Heart right ventricle (tissue), 16 donors: ENCODE results near the gene RHBDL1. TPM values are rescaled to one million over a fixed set of nuclear protein-coding genes. Genes with fewer than 3 reads are reported as not detected.
A peak's percentile ranks its signal among the peaks of the same experiment; 100 is the strongest.

Experiments used
- ATAC-seq, 8 donors: fragments of 200-7000 bp; cut with Tn5 transposase; one replicate each; pipeline ENCODE4 v1.9.1; 2020; ENCODE audit warnings: mild to moderate bottlenecking in 8 of 8, moderate library complexity in 8 of 8, moderate number of reproducible peaks in 1 of 8
- DNase-seq, 2 donors: peaks; one replicate each; pipeline ENCODE4 v3.0.0-alpha.2; 2020
- H3K27ac ChIP-seq, 10 donors: fragments of 200-600 bp; sonication (generic) in 2 of 10; one replicate each; pipeline versions ENCODE4 v1.5.0 to v1.8.0; 2020 to 2022; ENCODE audit warnings: mild to moderate bottlenecking in 3 of 10
- H3K27me3 ChIP-seq, 7 donors: fragments of 200-600 bp; one replicate each; pipeline ENCODE4 v1.8.0; 2021 to 2022; ENCODE audit warnings: mild to moderate bottlenecking in 2 of 7
- H3K36me3 ChIP-seq, 9 donors: fragments of 200-600 bp; sonication (generic) in 1 of 9; one replicate each; pipeline versions ENCODE4 v1.5.0 to v1.8.0; 2020 to 2022; ENCODE audit warnings: mild to moderate bottlenecking in 2 of 9
- H3K4me1 ChIP-seq, 9 donors: fragments of 200-600 bp; sonication (generic) in 1 of 9; one replicate each; pipeline versions ENCODE4 v1.5.0 to v1.8.0; 2020 to 2022; ENCODE audit warnings: mild to moderate bottlenecking in 4 of 9
- H3K4me3 ChIP-seq, 10 donors: fragments of 200-600 bp; sonication (generic) in 2 of 10; one replicate each; pipeline versions ENCODE4 v1.5.0 to v1.8.0; 2020 to 2022; ENCODE audit warnings: mild to moderate bottlenecking in 7 of 10, moderate library complexity in 2 of 10
- H3K9me3 ChIP-seq, 11 donors: fragments of 200-600 bp in 10 of 11; sonication (generic) in 2 of 11; one replicate each; pipeline versions ENCODE4 v1.5.0 to v1.8.0; 2013 to 2022; ENCODE audit warnings: mild to moderate bottlenecking in 2 of 11, control low read depth in 1 of 11, moderate library complexity in 1 of 11
- WGBS, 2 donors: extraction: QIAGEN DNeasy Blood & Tissue Kit; methylation state at CpG; one replicate each; pipeline ENCODE4 v1.1.7; 2013; ENCODE audit warnings: inconsistent platforms in 1 of 2; 5-methylcytosine and 5-hydroxymethylcytosine counted together
- intact Hi-C, 10 donors: fragments of 100-400 bp; cut with DNase I; formaldehyde crosslinking; loops; one replicate each; pipeline versions ENCODE4 v1.11.1 to v1.14.2; 2022
- polyA plus RNA-seq, 2 donors: library from polyadenylated mRNA; stranded (reverse); fragments of 200-250 nt; gene quantifications; one replicate each; pipeline ENCODE4 v1.2.3, GENCODE V29; 2013
- total RNA-seq, 10 donors: library from RNA; stranded (reverse); fragmentation: NEBNext Ultra II Directional in 3 of 10; extraction: Animal tissue kit (Norgen Biotek cat#: 25700) in 3 of 10; gene quantifications; one replicate each; pipeline versions ENCODE4 v1.2.1 to v1.2.4, GENCODE V29; 2021 to 2023
- TF ChIP-seq, protein P1 (sequence below), 9 donors: fragments of 200-600 bp; sonication (generic) in 2 of 9; IDR thresholded peaks; one replicate each; pipeline versions ENCODE4 v1.5.0 to v1.8.0; 2021 to 2022; ENCODE audit warnings: antibody characterized with exemption in 9 of 9, mild to moderate bottlenecking in 5 of 9, moderate library complexity in 1 of 9
- donor health status: Arrhythmogenic right ventricular cardiomyopathy.
- donor health status: ischemic (EF 13 %, LVEDD 7.1; RV severe dilation, severe dysfunction).
- donor health status: healthy with polysubstance abuse.
- donor health status: DM: no; HTN: yes; CAD: no.
- donor health status: DM: no; HTN: no; CAD: no.
- donor health status: ischemic (EF 25% LVEDD 6.9; RV normal size, moderate dysfunction).
- donor health status: ischemic (EF 25% LVEDD 5.7; RV mildly dilated, moderate dysfunction).
- donor health status: healthy.
- donor health status: DM: yes; HTN: yes; CAD: no.
- donor health status: Ischemic cardiomyopathy.
- donor health status: ischemic (EF 35%, LVEDD 5.7; RV mildly dilated, moderate dysfunction).
- donor health status: nonischemic (EF 11% LVEDD 7.7; RV severe dilation, severe dysfunction).
- donor health status: DM: yes; HTN: yes; CAD: no.
- donor health status: PGD.
- donor health status: ischemic (EF 29% LVEDD 5.4; RV normal size, mild dysfunction).
- donor health status: nonischemic (EF 23%, LVEDD 6.1; RV moderate dilation, normal function).

Gene RHBDL1
- total and polyA plus RNA-seq, 12 donors: 0.90 to 7.4 (median 2.1) TPM

DNA sequence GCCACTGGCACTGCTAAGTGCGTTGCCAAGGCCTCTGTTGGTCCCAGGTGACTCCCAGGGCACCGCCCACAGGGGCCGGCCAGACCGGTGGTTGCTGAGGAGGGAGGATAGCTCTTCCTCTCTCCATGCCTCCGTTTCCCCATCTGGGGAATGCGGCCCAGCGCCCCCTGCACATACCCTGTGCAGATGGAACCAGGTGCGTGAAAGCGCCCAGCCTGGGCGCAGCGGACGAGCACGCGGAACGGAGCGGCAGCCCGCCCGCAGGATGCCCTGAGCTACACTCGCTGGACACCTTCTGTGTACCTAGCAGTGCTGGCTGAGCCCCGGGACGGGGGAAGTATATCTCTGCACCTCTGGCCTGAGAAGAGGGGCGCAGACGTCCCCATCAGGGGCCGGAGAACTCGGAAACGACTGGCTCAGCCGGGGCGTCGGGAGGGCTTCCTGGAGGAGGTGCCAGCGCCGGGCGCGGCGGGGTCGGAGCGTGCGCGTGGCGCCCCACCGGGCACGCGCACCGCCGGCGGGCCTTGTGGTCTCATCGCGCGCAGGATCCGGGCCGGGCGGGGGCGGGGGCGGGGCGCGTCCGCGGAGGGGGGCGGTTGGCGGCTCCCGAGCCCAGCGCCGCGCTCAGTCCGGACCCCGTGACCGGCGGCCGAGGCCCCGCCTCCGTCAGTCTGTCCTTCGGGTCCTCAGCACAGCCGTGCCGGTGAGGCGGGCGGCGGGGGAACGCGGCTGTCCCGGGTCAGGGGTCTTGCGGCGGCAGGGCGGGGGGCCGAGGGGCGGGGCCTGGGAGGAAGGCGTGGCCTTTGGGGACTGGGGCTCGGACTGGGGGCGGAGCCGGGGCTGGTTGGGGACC lies 51.2 kb downstream of the RHBDL1 start, which contains the start of the genes CCDC78 and HAGHL:
CCDC78 (minus strand) TSS at position 6 of the 853 bp plus-strand sequence. CDS start 76 bp downstream, outside the sequence.
HAGHL (plus strand) TSS at position 669 of the 853 bp plus-strand sequence. CDS start 404 bp downstream, outside the sequence.
- intact Hi-C loops: no loop called here
- ATAC-seq (peak; percentile 3 to 56 (median 24)), DNase-seq (peak; percentile 54 to 73)
- H3K9me3 ChIP-seq: no peaks in the 10 kb centered on the region
- TF ChIP-seq, protein P1, sequence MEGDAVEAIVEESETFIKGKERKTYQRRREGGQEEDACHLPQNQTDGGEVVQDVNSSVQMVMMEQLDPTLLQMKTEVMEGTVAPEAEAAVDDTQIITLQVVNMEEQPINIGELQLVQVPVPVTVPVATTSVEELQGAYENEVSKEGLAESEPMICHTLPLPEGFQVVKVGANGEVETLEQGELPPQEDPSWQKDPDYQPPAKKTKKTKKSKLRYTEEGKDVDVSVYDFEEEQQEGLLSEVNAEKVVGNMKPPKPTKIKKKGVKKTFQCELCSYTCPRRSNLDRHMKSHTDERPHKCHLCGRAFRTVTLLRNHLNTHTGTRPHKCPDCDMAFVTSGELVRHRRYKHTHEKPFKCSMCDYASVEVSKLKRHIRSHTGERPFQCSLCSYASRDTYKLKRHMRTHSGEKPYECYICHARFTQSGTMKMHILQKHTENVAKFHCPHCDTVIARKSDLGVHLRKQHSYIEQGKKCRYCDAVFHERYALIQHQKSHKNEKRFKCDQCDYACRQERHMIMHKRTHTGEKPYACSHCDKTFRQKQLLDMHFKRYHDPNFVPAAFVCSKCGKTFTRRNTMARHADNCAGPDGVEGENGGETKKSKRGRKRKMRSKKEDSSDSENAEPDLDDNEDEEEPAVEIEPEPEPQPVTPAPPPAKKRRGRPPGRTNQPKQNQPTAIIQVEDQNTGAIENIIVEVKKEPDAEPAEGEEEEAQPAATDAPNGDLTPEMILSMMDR (IDR thresholded peaks at IDR 0.05): no peak
- H3K27ac ChIP-seq: peak within 1 kb of the TSS in 3 of 10 donors; percentile 39 to 59 (median 58)
- peaks cover 0 to 25% (median 0%) of the 10 kb centered on the region in 9 donors for H3K36me3 ChIP-seq
- 1 to 2% methylated on average over 64 to 88 of the region's 88 CpGs for WGBS, 2 donors
- H3K4me1 ChIP-seq: peaks cover 15 to 39% (median 30%) of the 10 kb centered on the region in 9 donors
- H3K4me3 ChIP-seq: peak within 1 kb of the TSS; percentile 44 to 70 (median 56)
- H3K27me3 ChIP-seq: peaks cover 0 to 32% (median 23%) of the 10 kb centered on the region in 7 donors

DNA sequence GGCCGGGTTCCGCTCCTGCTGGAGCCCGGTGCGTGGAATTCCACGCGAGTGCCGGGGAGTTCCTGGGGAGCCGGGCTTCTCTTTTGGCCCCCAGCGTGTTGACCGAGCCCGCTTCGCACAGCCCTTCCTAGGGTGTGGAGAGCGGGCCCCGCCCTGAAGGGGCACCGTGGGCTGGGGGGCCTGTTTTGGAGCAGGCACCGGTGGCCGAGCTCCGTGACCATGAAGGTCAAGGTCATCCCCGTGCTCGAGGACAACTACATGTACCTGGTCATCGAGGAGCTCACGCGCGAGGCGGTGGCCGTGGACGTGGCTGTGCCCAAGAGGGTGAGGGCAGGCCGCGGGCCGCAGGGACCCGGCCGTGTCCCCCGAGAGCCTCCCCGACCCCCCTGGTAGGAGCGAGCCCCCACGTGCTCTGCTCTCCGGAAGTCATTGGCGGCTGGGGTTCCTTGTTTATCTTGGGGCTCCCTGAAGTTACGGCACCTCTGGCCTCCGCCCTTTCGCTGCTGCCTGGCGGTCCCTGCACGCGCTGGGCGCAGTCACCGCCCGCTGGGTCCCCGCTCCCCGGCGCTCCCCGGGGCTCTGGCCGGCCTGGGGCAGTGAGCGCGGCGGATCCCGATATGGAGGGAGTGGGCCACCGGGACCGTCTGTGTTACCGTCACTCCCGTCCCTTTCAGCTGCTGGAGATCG lies 52.0 kb downstream of the RHBDL1 start:
- Histone ChIP-seq H3K4me3 (peak overlapping the region; percentile 44 to 70 (median 56)), H3K4me1 (peaks cover 12 to 31% (median 24%) of the 10 kb centered on the region in 9 donors), H3K36me3 (peaks cover 0 to 32% (median 7%) of the 10 kb centered on the region in 9 donors), H3K27ac (peak overlapping the region in 3 of 10 donors; percentile 39 to 59 (median 58)), H3K9me3 (no peaks in the 10 kb centered on the region), H3K27me3 (peaks cover 0 to 32% (median 23%) of the 10 kb centered on the region in 7 donors)
- intact Hi-C loops: no loop called here
- DNase-seq: no peak
- 0 to 1% methylated on average over 61 of the region's 61 CpGs for whole genome bisulfite sequencing, 2 donors
- peak in 2 of 8 donors; percentile 1 to 3 for ATAC-seq
- TF ChIP-seq, protein P1 (IDR thresholded peaks at IDR 0.05): no peak

Other genes with a start within 250 kb of the RHBDL1 start
- gene CAPN15, start 148.0 kb upstream of the RHBDL1 start, total RNA-seq: 10 to 100 TPM; 11.1 to 23.4 (median 15.3) TPM
- gene CAPN15, start 148.0 kb upstream of the RHBDL1 start, polyA plus RNA-seq: 10 to 100 TPM; 19.2 to 39.5 TPM
- not detected for gene PRR35, start 115.3 kb upstream of the RHBDL1 start, total RNA-seq
- not detected for gene PRR35, start 115.3 kb upstream of the RHBDL1 start, polyA plus RNA-seq
- under 1 TPM in 8 of 10 donors, not detected in 2; 0.12 to 0.75 (median 0.47) TPM for gene NHLRC4, start 108.7 kb upstream of the RHBDL1 start, total RNA-seq
- under 1 TPM; 0.51 to 0.59 TPM for gene NHLRC4, start 108.7 kb upstream of the RHBDL1 start, polyA plus RNA-seq
- 10 to 100 TPM; 13.7 to 26.8 (median 19.2) TPM for gene PIGQ, start 105.7 kb upstream of the RHBDL1 start, total RNA-seq
- gene PIGQ, start 105.7 kb upstream of the RHBDL1 start, polyA plus RNA-seq: 10 to 100 TPM; 35.3 to 43.7 TPM
- 10 to 100 TPM in 9 of 10 donors, 1 to 10 TPM in 1; 9.1 to 16.1 (median 12.1) TPM for gene RAB40C, start 85.6 kb upstream of the RHBDL1 start, total RNA-seq
- 10 to 100 TPM; 19.4 to 32.0 TPM for gene RAB40C, start 85.6 kb upstream of the RHBDL1 start, polyA plus RNA-seq
- under 1 TPM; 0.11 to 0.80 (median 0.27) TPM for gene WFIKKN1, start 44.7 kb upstream of the RHBDL1 start, total RNA-seq
- gene WFIKKN1, start 44.7 kb upstream of the RHBDL1 start, polyA plus RNA-seq: under 1 TPM; 0.61 to 0.95 TPM
- 10 to 100 TPM; 34.5 to 75.9 (median 43.8) TPM for gene METTL26, start 39.4 kb upstream of the RHBDL1 start, total RNA-seq
- gene METTL26, start 39.4 kb upstream of the RHBDL1 start, polyA plus RNA-seq: 100 to 1,000 TPM; 123 to 237 TPM
- gene MCRIP2, start 33.8 kb upstream of the RHBDL1 start, total RNA-seq: 100 to 1,000 TPM in 4 of 10 donors, 10 to 100 TPM in 6; 68.8 to 152 (median 87.8) TPM
- gene MCRIP2, start 33.8 kb upstream of the RHBDL1 start, polyA plus RNA-seq: 100 to 1,000 TPM; 163 to 474 TPM
- 10 to 100 TPM in 4 of 10 donors, 1 to 10 TPM in 6; 7.6 to 13.7 (median 9.9) TPM for gene WDR90, start 26.3 kb upstream of the RHBDL1 start, total RNA-seq
- 10 to 100 TPM in 1 of 2 donors, 1 to 10 TPM in 1; 7.1 to 23.8 TPM for gene WDR90, start 26.3 kb upstream of the RHBDL1 start, polyA plus RNA-seq
- 100 to 1,000 TPM in 3 of 10 donors, 10 to 100 TPM in 7; 66.8 to 118 (median 89.2) TPM for gene RHOT2, start 7.5 kb upstream of the RHBDL1 start, total RNA-seq
- 100 to 1,000 TPM; 101 to 261 TPM for gene RHOT2, start 7.5 kb upstream of the RHBDL1 start, polyA plus RNA-seq
- gene STUB1, start 4.7 kb downstream of the RHBDL1 start, total RNA-seq: 100 to 1,000 TPM; 101 to 147 (median 116) TPM
- gene STUB1, start 4.7 kb downstream of the RHBDL1 start, polyA plus RNA-seq: 100 to 1,000 TPM in 1 of 2 donors, 10 to 100 TPM in 1; 92.7 to 165 TPM
- 10 to 100 TPM; 36.9 to 50.6 (median 44.0) TPM for gene JMJD8, start 8.7 kb downstream of the RHBDL1 start, total RNA-seq
- 10 to 100 TPM; 34.7 to 60.6 TPM for gene JMJD8, start 8.7 kb downstream of the RHBDL1 start, polyA plus RNA-seq
- 1 to 10 TPM; 6.8 to 9.7 (median 8.4) TPM for gene WDR24, start 14.7 kb downstream of the RHBDL1 start, total RNA-seq
- gene WDR24, start 14.7 kb downstream of the RHBDL1 start, polyA plus RNA-seq: 1 to 10 TPM; 7.2 to 9.2 TPM
- gene FBXL16, start 30.1 kb downstream of the RHBDL1 start, total RNA-seq: under 1 TPM in 6 of 10 donors, not detected in 4; 0.07 to 0.64 (median 0.12) TPM
- gene FBXL16, start 30.1 kb downstream of the RHBDL1 start, polyA plus RNA-seq: under 1 TPM; 0.04 to 0.07 TPM
- gene METRN, start 39.4 kb downstream of the RHBDL1 start, total RNA-seq: 10 to 100 TPM; 51.4 to 77.2 (median 60.5) TPM
- gene METRN, start 39.4 kb downstream of the RHBDL1 start, polyA plus RNA-seq: 100 to 1,000 TPM in 1 of 2 donors, 10 to 100 TPM in 1; 54.0 to 103 TPM
- gene ANTKMT, start 45.5 kb downstream of the RHBDL1 start, total RNA-seq: 10 to 100 TPM; 23.3 to 40.3 (median 31.0) TPM
- gene ANTKMT, start 45.5 kb downstream of the RHBDL1 start, polyA plus RNA-seq: 10 to 100 TPM; 37.3 to 91.1 TPM
- 1 to 10 TPM in 1 of 10 donors, under 1 TPM in 8, not detected in 1; 0.21 to 1.0 (median 0.30) TPM for gene CCDC78, start 50.8 kb downstream of the RHBDL1 start, total RNA-seq
- gene CCDC78, start 50.8 kb downstream of the RHBDL1 start, polyA plus RNA-seq: 1 to 10 TPM in 1 of 2 donors, under 1 TPM in 1; 0.77 to 1.7 TPM
- 10 to 100 TPM in 7 of 10 donors, 1 to 10 TPM in 3; 5.1 to 23.3 (median 10.6) TPM for gene HAGHL, start 51.4 kb downstream of the RHBDL1 start, total RNA-seq
- gene HAGHL, start 51.4 kb downstream of the RHBDL1 start, polyA plus RNA-seq: 10 to 100 TPM; 17.9 to 80.0 TPM
- 10 to 100 TPM; 18.7 to 33.0 (median 24.1) TPM for gene CIAO3, start 65.3 kb downstream of the RHBDL1 start, total RNA-seq
- gene CIAO3, start 65.3 kb downstream of the RHBDL1 start, polyA plus RNA-seq: 10 to 100 TPM; 29.1 to 62.9 TPM
- gene MSLN, start 85.1 kb downstream of the RHBDL1 start, total RNA-seq: 1 to 10 TPM in 1 of 10 donors, under 1 TPM in 2, not detected in 7; 0.17 to 4.0 (median 0.38) TPM
- gene MSLN, start 85.1 kb downstream of the RHBDL1 start, polyA plus RNA-seq: under 1 TPM in 1 of 2 donors, not detected in 1; 0.09 TPM
- gene RPUSD1, start 112.7 kb downstream of the RHBDL1 start, total RNA-seq: 10 to 100 TPM in 1 of 10 donors, 1 to 10 TPM in 9; 5.8 to 12.0 (median 7.9) TPM
- 10 to 100 TPM; 13.7 to 23.3 TPM for gene RPUSD1, start 112.7 kb downstream of the RHBDL1 start, polyA plus RNA-seq
- 1 to 10 TPM; 2.8 to 8.2 (median 5.2) TPM for gene CHTF18, start 112.9 kb downstream of the RHBDL1 start, total RNA-seq
- gene CHTF18, start 112.9 kb downstream of the RHBDL1 start, polyA plus RNA-seq: 1 to 10 TPM; 6.0 to 7.0 TPM
- not detected for gene GNG13, start 125.1 kb downstream of the RHBDL1 start, total RNA-seq
- not detected for gene GNG13, start 125.1 kb downstream of the RHBDL1 start, polyA plus RNA-seq